ENCODE measurements around the gene PRKX.

DNA sequence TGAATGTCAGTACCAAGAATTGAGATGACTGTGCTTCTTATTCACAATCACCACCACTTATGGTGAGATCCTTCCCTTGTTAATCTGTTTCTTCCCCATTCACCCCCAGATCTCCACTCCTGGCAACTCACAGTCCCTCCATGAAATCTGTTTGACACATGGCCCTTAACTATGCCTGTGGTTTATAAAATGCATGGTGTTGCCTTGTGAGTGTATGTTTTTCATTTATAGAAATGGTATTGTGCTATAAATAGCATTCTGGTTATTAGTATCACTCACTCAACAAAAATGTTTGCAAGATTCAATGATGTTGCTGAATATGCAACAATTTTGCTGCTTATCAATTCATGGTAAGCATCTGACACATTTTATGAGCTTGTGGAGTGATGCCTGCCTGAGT lies 131.0 kb downstream of the PRKX start:
- TF ChIP-seq, protein P1, sequence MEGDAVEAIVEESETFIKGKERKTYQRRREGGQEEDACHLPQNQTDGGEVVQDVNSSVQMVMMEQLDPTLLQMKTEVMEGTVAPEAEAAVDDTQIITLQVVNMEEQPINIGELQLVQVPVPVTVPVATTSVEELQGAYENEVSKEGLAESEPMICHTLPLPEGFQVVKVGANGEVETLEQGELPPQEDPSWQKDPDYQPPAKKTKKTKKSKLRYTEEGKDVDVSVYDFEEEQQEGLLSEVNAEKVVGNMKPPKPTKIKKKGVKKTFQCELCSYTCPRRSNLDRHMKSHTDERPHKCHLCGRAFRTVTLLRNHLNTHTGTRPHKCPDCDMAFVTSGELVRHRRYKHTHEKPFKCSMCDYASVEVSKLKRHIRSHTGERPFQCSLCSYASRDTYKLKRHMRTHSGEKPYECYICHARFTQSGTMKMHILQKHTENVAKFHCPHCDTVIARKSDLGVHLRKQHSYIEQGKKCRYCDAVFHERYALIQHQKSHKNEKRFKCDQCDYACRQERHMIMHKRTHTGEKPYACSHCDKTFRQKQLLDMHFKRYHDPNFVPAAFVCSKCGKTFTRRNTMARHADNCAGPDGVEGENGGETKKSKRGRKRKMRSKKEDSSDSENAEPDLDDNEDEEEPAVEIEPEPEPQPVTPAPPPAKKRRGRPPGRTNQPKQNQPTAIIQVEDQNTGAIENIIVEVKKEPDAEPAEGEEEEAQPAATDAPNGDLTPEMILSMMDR (IDR thresholded peaks at IDR 0.05), result no peak
- TF ChIP-seq POLR2A (IDR thresholded peaks at IDR 0.05) (no peak), POLR2AphosphoS5 (IDR thresholded peaks at IDR 0.05) (no peak)
